K562 (cell line): ENCODE data around the gene PLEKHF1. TPM values are rescaled to one million over a fixed set of nuclear protein-coding genes. Genes with fewer than 3 reads are reported as not detected.
"Not testable (repeated sequence)": the region's sequence is repeated elsewhere in the genome, so short reads cannot be mapped to it uniquely, and the experiment has no call there.

ENCODE experiments used
- ATAC-seq: fragments of 200-7000 bp; cut with Tn5 transposase; 3 replicates; pipeline ENCODE4 v1.9.1; 2020; ENCODE audit warnings: moderate library complexity
- BruUV-seq: library from RNA; stranded (reverse); fragments of 400-500 nt; replicated peaks from 2 replicates; lab custom pipeline; 2021; lab: Mats Ljungman, UMichigan
- CTCF ChIA-PET: fragments of 300-600 bp; formaldehyde crosslinking; extraction: SDS; loops from one replicate; lab custom pipeline; 2021; ENCODE audit warnings: low intra/inter-chr PET ratio; lab: Yijun Ruan, JAX
- POLR2A ChIA-PET: fragments of 300-600, 350-650 bp; sonication (Branson Sonifier 250); formaldehyde crosslinking; extraction: SDS; loops from one replicate; lab custom pipeline; 2021; ENCODE audit warnings: antibody characterized with exemption, inconsistent platforms; lab: Yijun Ruan, JAX
- DNase-seq, 4 experiments: peaks; one replicate each; pipeline versions ENCODE4 v3.0.0 to v3.0.0-alpha.2; 2011 to 2018; ENCODE audit warnings: low spot score in 3 of 4, mixed read lengths in 3 of 4; ENCODE audit errors: extremely low read depth in 1 of 4
- FAIRE-seq: peaks from 2 replicates; lab custom pipeline; 2011; peaks lifted over from hg19 to GRCh38; lab: Jason Lieb, UNC
- H2AFZ ChIP-seq: 2 replicates; pipeline ENCODE4 v1.6.0; 2011; ENCODE audit warnings: low read depth, low read length, control low read depth, inconsistent platforms
- H3K27ac ChIP-seq: fragments of 200-600 bp; 3 replicates; pipeline ENCODE4 v1.8.0; 2011; ENCODE audit warnings: low read depth, mild to moderate bottlenecking, control low read depth, inconsistent platforms, low read length, moderate library complexity, mixed read lengths; ENCODE audit errors: extremely low read depth
- H3K27me3 ChIP-seq, 2 experiments: fragments of 300-600 bp in 1 of 2; 2 replicates in 1 of 2; 3 replicates in 1 of 2; pipeline versions ENCODE4 v1.6.0 to v1.8.0; 2011; ENCODE audit warnings: inconsistent platforms in 2 of 2, low read length in 2 of 2, mild to moderate bottlenecking in 1 of 2, mixed read lengths in 1 of 2, moderate library complexity in 1 of 2; ENCODE audit not compliant: control insufficient read depth in 2 of 2, insufficient read depth in 2 of 2
- H3K36me3 ChIP-seq: fragments of 300-600 bp; 3 replicates; pipeline ENCODE4 v1.8.0; 2011; ENCODE audit warnings: mild to moderate bottlenecking, low read length, inconsistent platforms; ENCODE audit not compliant: control insufficient read depth, insufficient read depth
- H3K4me1 ChIP-seq, 2 experiments: fragments of 200-600 bp in 1 of 2; replicated peaks in 1 of 2; 2 replicates in 1 of 2; 3 replicates in 1 of 2; pipeline versions ENCODE4 v1.5.1 to v1.8.0; 2011; ENCODE audit warnings: inconsistent platforms in 2 of 2, low read length in 2 of 2, mild to moderate bottlenecking in 1 of 2, mixed read lengths in 1 of 2, moderate library complexity in 1 of 2; ENCODE audit not compliant: control insufficient read depth in 2 of 2, insufficient read depth in 2 of 2
- H3K4me2 ChIP-seq: 2 replicates; pipeline ENCODE4 v1.6.1; 2011; ENCODE audit warnings: low read length, control low read depth, inconsistent platforms, mixed read lengths; ENCODE audit not compliant: insufficient read depth
- H3K4me3 ChIP-seq: fragments of 200-600 bp; sonication (generic), shearing (Covaris generic); 2 replicates; pipeline ENCODE4 v1.5.1; 2016; ENCODE audit warnings: control low read depth, inconsistent platforms
- H3K79me2 ChIP-seq: fragments of 200-600 bp; 3 replicates; pipeline ENCODE4 v1.8.0; 2011; ENCODE audit warnings: low read length, inconsistent platforms; ENCODE audit not compliant: control insufficient read depth, insufficient read depth
- H3K9ac ChIP-seq, 2 experiments: 2 replicates each; pipeline versions ENCODE4 v1.6.0 to v1.6.1; 2011; ENCODE audit warnings: low read depth in 2 of 2, low read length in 2 of 2, control low read depth in 1 of 2, inconsistent platforms in 1 of 2, mild to moderate bottlenecking in 1 of 2, mixed read lengths in 1 of 2; ENCODE audit not compliant: insufficient read depth in 1 of 2
- H3K9me1 ChIP-seq: one replicate; pipeline ENCODE4 v1.6.0; 2011; ENCODE audit warnings: inconsistent platforms, mild to moderate bottlenecking, low read length, moderate library complexity; ENCODE audit not compliant: control insufficient read depth, insufficient read depth
- H3K9me3 ChIP-seq: replicated peaks from 2 replicates; pipeline ENCODE4 v1.5.1; 2011; ENCODE audit warnings: low read depth, low read length, inconsistent platforms; ENCODE audit not compliant: control insufficient read depth, insufficient read depth
- H4K20me1 ChIP-seq: replicated peaks from 2 replicates; pipeline ENCODE4 v1.6.1; 2011; ENCODE audit warnings: low read length, inconsistent platforms, mixed read lengths; ENCODE audit not compliant: control insufficient read depth, insufficient read depth
- STAT5B ChIP-seq: fragments of 250-450 bp; sonication (Bioruptor Pico); IDR thresholded peaks from 2 replicates; pipeline ENCODE4 v1.8.0; 2021; ENCODE audit warnings: mild to moderate bottlenecking, inconsistent platforms
- WGBS: fragments of 100-300 bp; shearing (Covaris generic); methylation state at CpG from one replicate; pipeline ENCODE4 v1.1.6; 2016; ENCODE audit warnings: low coverage, mixed read lengths; ENCODE audit not compliant: insufficient coverage; ENCODE audit errors: missing lambda C conversion rate; 5-methylcytosine and 5-hydroxymethylcytosine counted together
- in situ Hi-C: fragments of 300-500 bp; cut with MboI; formaldehyde crosslinking; loops from 4 replicates; pipeline ENCODE4 v1.15.0; 2018; ENCODE audit warnings: inconsistent platforms, mixed read lengths
- intact Hi-C: fragments of 100-400 bp; cut with micrococcal nuclease; formaldehyde crosslinking; loops from 2 replicates; pipeline ENCODE4 v1.14.2; 2022
- polyA plus RNA-seq, 8 experiments: library from polyadenylated mRNA; depleted of rRNA in 4 of 8; stranded (reverse) in 5 of 8; unstranded in 3 of 8; fragments of >200 nt; fragmentation: Nextera tagmentation in 2 of 8; fragmentation: Illumina TruSeq in 1 of 8; extraction: Ambion mirVana in 2 of 8; extraction: Trizol in 1 of 8; gene quantifications; 2 replicates each; pipeline versions ENCODE4 v1.2.1 to v1.2.3, GENCODE V29; 2011 to 2014; ENCODE audit warnings: inconsistent platforms in 1 of 8, missing spikeins in 1 of 8
- total RNA-seq, 7 experiments: library from RNA; depleted of rRNA in 6 of 7; stranded (reverse); fragments of >200 nt in 6 of 7; fragmentation: Illumina TruSeq in 2 of 7; extraction: Trizol in 2 of 7; gene quantifications; 2 replicates each; pipeline versions ENCODE4 v1.2.1 to v1.2.3, GENCODE V29; 2011 to 2021; ENCODE audit warnings: low replicate concordance in 1 of 7

The PLEKHF1 gene
- total and polyA plus RNA-seq, 9 of the 15 experiments (the other 6 are each of a cell fraction or from before 2014, with no cell fraction given): 0.07 to 13.4 (median 3.9) TPM; not detected in 1

GRCh38 chr19:29708554-29709439, 43.5 kb downstream of the PLEKHF1 start (continued):
- TF ChIP-seq STAT5B (CRISPR knock-in tag): no peak

- ATAC-seq, H3K4me2 ChIP-seq, FAIRE-seq, H3K9me1 ChIP-seq, DNase-seq, H3K27me3 ChIP-seq, in situ Hi-C loops, H3K9me3 ChIP-seq, H3K9ac ChIP-seq, intact Hi-C loops, H2AFZ ChIP-seq, H4K20me1 ChIP-seq, H3K27ac ChIP-seq, H3K79me2 ChIP-seq, H3K4me3 ChIP-seq, BruUV-seq, CTCF ChIA-PET: not testable (repeated sequence)
- POLR2A ChIA-PET: interaction anchor here (1.2 kb wide), 1 partner anchor 10 kb away, joined by 4 read pairs; no protein-coding TSS in a partner anchor
- peaks cover 0 to 14% of the 10 kb centered on the region in 2 experiments; a peak in 2 of 5 replicates for H3K4me1 ChIP-seq
- 68% methylated on average over 2 of the region's 2 CpGs for WGBS
- peaks cover 19% of the 10 kb centered on the region; the same call in 2 of the 3 replicates for H3K36me3 ChIP-seq
Observed at GRCh38 chr19:29709440-29709798, 44.2 kb downstream of the PLEKHF1 start.
